T1000 (cell line): ENCODE results near the gene CADM4.
A peak's percentile ranks its signal among the peaks of the same experiment; 100 is the strongest.

Experiments
- DNase-seq: peaks from one replicate; lab custom pipeline; 2025; ENCODE audit warnings: mixed read lengths; lab: John Stamatoyannopoulos, UW

Gene CADM4

GRCh38 chr19:43582495-43582894 is 57.2 kb downstream of the CADM4 start:
- no peak for DNase-seq

- no peak for DNase-seq
Measured at GRCh38 chr19:43581467-43581866, 58.2 kb downstream of the CADM4 start.

GRCh38 chr19:43578787-43579186 is 60.9 kb downstream of the CADM4 start:
- DNase-seq = no peak

GRCh38 chr19:43575955-43576878 is 63.4 kb downstream of the CADM4 start:
- no peak for DNase-seq

GRCh38 chr19:43575156-43575950 is 64.3 kb downstream of the CADM4 start, which contains the start of the genes PINLYP and XRCC1:
Gene PINLYP, plus strand, starts transcription at chr19:43575801. Its CDS starts 1,391 bp downstream, at chr19:43577192.
Gene XRCC1, minus strand, starts transcription at chr19:43575527. Its CDS starts 69 bp downstream, at chr19:43575458.
- peak; percentile 90 for DNase-seq

GRCh38 chr19:43574424-43575155 is 65.1 kb downstream of the CADM4 start:
- peak; percentile 14 for DNase-seq
